Neural crest cell (in vitro differentiated cells): Measurements from ENCODE around the gene BPIFA1. TPM values are rescaled to one million over a fixed set of nuclear protein-coding genes. Genes with fewer than 3 reads are reported as not detected.

Experiments
- DNase-seq: peaks from one replicate; pipeline ENCODE4 v3.0.0; 2021; ENCODE audit warnings: low read depth, mixed read lengths, low spot score
- H3K27ac Mint-ChIP-seq: one replicate; pipeline ENCODE4 v1.8.0; 2021; ENCODE audit warnings: mild to moderate bottlenecking, mixed read lengths; ENCODE audit not compliant: unreplicated experiment
- H3K27me3 Mint-ChIP-seq: 2 replicates; pipeline ENCODE4 v1.8.0; 2021; ENCODE audit warnings: low read depth, mild to moderate bottlenecking, mixed read lengths
- H3K36me3 Mint-ChIP-seq: 2 replicates; pipeline ENCODE4 v1.8.0; 2021; ENCODE audit warnings: low read depth, mild to moderate bottlenecking, mixed read lengths
- H3K4me1 Mint-ChIP-seq: 2 replicates; pipeline ENCODE4 v1.8.0; 2021; ENCODE audit warnings: mixed read lengths
- H3K4me3 Mint-ChIP-seq: one replicate; pipeline ENCODE4 v1.8.0; 2021; ENCODE audit warnings: mild to moderate bottlenecking, mixed read lengths
- H3K9me3 Mint-ChIP-seq: 2 replicates; pipeline ENCODE4 v1.8.0; 2021; ENCODE audit warnings: mixed read lengths
- total RNA-seq: library from RNA; stranded (reverse); gene quantifications from 2 replicates; pipeline ENCODE4 v1.2.1, GENCODE V29; 2021
- TF ChIP-seq, protein P1 (sequence below): fragments of 200-600 bp; sonication (generic); conservative IDR thresholded peaks from 2 replicates; pipeline ENCODE4 v1.5.0; 2021; ENCODE audit warnings: antibody characterized with exemption, mild to moderate bottlenecking

Gene BPIFA1
- total RNA-seq, 1 donor from 2014 or later = not detected

DNA sequence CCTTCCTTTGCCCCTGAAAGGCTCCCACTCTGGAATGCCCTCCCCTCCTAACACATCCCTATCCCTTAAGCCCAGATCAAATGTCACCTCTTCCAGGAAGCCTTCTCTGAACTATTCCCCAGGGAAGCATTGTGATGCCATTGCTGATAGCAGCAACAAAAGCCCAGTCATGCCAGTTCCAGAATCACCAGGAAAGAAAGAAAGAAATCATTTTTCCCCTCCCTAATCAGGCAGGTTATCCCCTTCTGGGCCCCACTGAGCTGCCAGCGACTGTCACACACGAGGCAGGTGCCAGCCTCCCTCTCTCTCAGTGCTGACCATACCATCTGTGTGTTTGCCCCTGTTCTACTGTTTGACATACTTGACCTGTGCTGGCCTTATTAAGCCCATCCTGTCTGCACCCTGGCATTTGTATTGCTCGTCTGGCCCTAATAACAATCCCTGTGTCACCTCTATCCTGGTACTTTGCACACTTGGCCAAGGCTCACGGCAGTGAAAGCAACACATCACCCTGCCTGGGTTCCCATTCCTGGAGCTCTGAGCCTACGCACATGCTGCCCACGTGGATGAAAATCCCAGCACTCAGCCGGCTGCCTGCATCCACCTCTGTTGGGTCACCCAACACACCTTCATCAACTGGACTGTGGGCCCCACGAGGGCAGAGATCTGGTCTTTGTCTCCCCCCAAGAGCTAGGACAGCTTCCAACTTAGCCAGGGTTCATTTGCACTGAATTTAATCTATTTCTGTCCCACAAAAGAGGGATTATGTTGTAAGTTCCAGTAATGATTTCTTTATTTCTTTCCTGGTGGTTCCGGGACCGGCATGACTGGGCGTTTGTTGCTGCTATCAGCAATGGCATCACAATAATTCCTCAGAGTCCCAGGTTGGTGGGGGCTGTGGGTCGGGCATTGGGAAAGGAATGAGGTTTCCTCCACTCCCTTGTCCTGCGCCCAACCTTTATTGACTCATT is 42.0 kb downstream of the BPIFA1 start:
- no peaks in the 10 kb centered on the region for H3K9me3 Mint-ChIP-seq
- peak overlapping the region; percentile 15 for H3K27ac Mint-ChIP-seq
- H3K27me3 Mint-ChIP-seq = peaks cover 3% of the 10 kb centered on the region
- H3K4me3 Mint-ChIP-seq = no peak overlapping the region
- peaks cover 8% of the 10 kb centered on the region for H3K4me1 Mint-ChIP-seq
- TF ChIP-seq, protein P1, sequence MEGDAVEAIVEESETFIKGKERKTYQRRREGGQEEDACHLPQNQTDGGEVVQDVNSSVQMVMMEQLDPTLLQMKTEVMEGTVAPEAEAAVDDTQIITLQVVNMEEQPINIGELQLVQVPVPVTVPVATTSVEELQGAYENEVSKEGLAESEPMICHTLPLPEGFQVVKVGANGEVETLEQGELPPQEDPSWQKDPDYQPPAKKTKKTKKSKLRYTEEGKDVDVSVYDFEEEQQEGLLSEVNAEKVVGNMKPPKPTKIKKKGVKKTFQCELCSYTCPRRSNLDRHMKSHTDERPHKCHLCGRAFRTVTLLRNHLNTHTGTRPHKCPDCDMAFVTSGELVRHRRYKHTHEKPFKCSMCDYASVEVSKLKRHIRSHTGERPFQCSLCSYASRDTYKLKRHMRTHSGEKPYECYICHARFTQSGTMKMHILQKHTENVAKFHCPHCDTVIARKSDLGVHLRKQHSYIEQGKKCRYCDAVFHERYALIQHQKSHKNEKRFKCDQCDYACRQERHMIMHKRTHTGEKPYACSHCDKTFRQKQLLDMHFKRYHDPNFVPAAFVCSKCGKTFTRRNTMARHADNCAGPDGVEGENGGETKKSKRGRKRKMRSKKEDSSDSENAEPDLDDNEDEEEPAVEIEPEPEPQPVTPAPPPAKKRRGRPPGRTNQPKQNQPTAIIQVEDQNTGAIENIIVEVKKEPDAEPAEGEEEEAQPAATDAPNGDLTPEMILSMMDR = no peak
- H3K36me3 Mint-ChIP-seq = no peaks in the 10 kb centered on the region
- DNase-seq = no peak

DNA sequence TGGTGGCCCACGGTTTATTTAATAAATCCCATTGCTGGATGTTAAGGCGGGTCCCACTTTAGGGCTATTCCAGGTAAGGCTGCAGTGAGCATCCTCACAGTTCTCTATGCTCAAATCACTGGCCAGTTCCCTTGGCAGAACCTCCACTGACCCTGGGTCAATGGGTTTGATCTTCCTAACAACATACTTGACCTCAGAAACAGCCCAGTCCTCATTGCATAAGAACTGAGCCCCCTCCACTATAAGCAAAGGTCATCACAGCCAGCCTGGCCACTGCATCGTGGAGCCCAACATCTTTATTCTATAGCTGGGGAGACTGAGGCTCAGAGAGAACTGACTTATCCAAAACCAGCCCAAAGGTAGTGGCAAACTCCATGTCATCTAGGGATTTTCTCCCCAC is 42.9 kb downstream of the BPIFA1 start:
- TF ChIP-seq, protein P1 = no peak
- H3K9me3 Mint-ChIP-seq = no peaks in the 10 kb centered on the region
- no peaks in the 10 kb centered on the region for H3K36me3 Mint-ChIP-seq
- no peak for DNase-seq
- no peak overlapping the region for H3K4me3 Mint-ChIP-seq
- no peaks in the 10 kb centered on the region for H3K27me3 Mint-ChIP-seq
- no peak overlapping the region for H3K27ac Mint-ChIP-seq
- peaks cover 8% of the 10 kb centered on the region for H3K4me1 Mint-ChIP-seq

DNA sequence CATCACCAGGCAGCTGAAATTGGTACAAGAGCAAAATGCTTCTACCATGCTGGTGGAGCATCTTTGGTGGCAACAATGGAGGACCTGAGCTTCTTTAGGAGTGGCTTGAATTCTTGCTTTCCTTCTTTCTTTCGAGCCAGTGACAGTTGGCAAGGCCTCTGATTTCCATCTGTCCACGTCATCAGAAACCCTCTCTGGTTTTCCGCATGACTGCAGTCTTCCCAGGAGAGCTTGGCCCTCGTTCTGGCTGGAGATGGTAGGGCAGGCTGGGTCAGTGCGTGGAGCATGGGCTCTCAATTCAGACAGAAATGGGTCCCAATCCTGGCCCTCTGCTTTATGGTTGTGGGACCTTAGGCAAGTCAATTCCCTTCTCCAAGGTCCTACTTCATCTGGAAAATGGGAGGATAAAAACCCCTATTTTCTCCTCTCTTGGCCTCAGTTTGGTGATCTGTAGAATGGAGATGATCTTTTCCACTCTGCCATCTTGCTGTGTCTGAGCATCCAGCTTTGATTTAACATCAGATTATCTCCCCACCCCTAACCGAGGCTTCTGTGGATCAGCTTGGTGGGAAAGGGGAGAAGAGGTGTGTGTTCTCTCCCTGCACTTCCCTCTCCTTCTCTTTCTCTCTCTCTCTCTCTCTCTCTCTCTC is 43.6 kb downstream of the BPIFA1 start:
- no peaks in the 10 kb centered on the region for H3K9me3 Mint-ChIP-seq
- no peaks in the 10 kb centered on the region for H3K27me3 Mint-ChIP-seq
- H3K4me1 Mint-ChIP-seq = peaks cover 8% of the 10 kb centered on the region
- H3K36me3 Mint-ChIP-seq = no peaks in the 10 kb centered on the region
- TF ChIP-seq, protein P1 = no peak
- no peak overlapping the region for H3K4me3 Mint-ChIP-seq
- DNase-seq = no peak
- no peak overlapping the region for H3K27ac Mint-ChIP-seq

DNA sequence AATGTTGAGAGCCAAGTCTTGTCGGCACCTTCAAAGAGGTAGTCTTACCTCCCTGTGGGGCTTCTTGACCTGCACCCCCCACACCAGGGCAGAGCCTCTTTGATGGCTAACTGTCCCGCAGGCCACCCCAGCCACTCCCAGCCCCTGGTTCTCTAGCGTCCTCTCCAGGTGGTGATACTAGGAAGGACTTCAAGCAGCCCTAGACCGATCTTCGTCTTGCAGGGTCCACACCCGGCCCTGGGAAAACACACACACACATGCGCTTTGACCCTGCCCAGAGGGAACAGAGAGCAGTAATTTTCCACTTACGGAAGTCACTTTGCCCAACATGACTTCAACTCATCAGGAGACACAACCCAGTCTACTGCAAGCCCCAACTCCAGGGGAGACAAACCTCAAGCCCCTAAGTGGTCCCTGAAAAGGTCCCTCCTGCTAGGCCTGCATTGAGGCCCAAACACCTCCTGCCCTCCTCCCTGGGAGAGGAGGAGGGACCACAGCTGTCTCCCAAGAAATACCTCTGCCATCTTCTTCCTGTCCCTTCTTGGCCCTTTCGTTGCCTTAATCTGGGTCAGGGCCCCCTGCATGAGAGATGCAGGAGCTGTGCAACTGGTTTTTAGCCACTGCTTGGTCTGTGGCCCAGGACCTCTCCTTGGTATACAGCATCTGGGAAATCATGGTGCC is 44.3 kb downstream of the BPIFA1 start:
- Mint-ChIP-seq H3K36me3 (no peaks in the 10 kb centered on the region), H3K4me3 (no peak overlapping the region), H3K9me3 (no peaks in the 10 kb centered on the region), H3K27ac (no peak overlapping the region), H3K27me3 (peaks cover 4% of the 10 kb centered on the region), H3K4me1 (peaks cover 8% of the 10 kb centered on the region)
- DNase-seq = no peak
- TF ChIP-seq, protein P1 = no peak

DNA sequence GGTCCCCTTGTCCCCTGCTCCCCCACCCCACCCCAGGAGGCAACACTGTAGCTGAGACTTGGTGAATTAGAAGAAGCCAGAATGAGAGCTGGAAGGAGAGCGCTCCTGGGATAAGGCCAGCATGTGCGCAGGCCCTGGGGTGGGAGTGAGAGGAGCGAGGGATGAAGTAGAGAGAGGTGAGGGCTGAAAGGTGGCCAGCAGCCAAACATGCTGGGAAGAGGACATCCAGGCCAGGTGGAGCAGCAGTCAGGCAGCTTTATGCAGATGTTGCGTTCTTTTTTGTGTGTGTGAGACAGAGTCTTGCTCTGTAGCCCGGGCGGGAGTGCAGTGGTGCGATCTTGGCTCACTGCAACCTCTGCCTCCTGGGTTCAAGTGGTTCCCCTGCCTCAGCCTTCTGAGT is 45.0 kb downstream of the BPIFA1 start:
- Mint-ChIP-seq H3K36me3 (no peaks in the 10 kb centered on the region), H3K4me1 (peaks cover 8% of the 10 kb centered on the region), H3K9me3 (no peaks in the 10 kb centered on the region), H3K27ac (no peak overlapping the region), H3K27me3 (peaks cover 6% of the 10 kb centered on the region), H3K4me3 (no peak overlapping the region)
- TF ChIP-seq, protein P1 = no peak
- DNase-seq = no peak
